ENCODE results near the gene MT1E. TPM values are rescaled to one million over a fixed set of nuclear protein-coding genes. Genes with fewer than 3 reads are reported as not detected.

Gene MT1E
- total and polyA plus RNA-seq, 11 donors, result 33.3 to 192 (median 103) TPM

DNA sequence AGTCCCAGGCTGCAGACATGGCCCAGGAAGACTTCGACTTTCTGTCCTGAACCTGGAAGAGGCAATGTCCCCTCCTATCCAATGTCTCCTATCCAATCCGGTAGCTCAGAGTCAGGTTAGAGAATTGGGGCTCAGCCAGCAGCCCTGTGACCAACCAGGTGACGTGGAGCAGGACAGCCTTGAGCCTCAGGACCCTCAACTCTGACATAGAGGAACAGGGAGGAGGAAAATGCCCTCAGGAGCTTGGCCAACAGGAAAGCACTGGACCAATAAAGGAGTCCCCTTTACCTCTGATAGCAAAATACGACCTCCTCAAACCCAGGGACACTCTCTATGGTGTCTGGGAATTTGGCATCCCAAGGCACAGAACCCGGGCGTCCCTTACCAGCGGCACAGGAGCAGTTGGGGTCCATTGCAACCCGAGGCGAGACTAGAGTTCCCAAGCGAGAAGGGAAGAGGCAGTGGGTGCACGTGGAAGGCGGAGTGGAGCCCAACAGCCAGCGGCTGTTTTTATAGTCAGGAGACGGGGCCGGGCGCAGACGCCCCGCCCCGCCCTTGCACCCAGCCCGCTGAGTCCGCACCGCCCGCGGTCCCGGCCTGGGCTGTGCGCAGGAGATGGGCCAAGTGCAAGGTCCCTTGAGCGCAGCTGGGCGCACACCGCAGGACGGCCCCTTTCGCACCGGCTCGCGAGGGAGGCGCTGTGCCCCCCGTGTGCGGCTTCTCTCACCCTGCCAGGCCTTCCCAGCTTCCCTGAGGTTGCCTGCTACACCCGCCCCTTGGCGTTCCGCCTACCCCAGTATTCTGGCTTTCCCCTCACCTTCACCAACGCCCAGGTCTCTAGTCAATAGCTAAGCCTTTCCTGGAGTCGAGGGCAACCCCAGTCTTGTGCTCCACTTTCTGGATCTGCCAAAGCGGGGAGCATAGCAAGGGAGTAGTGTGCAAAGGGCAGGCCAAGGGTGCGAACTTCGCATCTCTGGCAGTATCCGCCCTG, 42.3 kb downstream of the MT1E start, which contains the start of gene MT1G:
MT1G (minus strand) TSS at position 485 of the 991 bp plus-strand sequence; CDS start at position 413, 72 bp downstream.
- ATAC-seq (peak in 3 of 4 donors; percentile 87 to 93 (median 87)), DNase-seq (peak; percentile 48 to 84 (median 56))
- Histone ChIP-seq H3K36me3 (no peaks in the 10 kb centered on the region), H3K27ac (no peak within 1 kb of the TSS), H3K4me1 (peaks cover 0 to 27% (median 13%) of the 10 kb centered on the region in 12 donors), H3K4me3 (peak within 1 kb of the TSS in 8 of 12 donors; percentile 3 to 39 (median 26)), H3K9me3 (no peaks in the 10 kb centered on the region), H3K27me3 (peaks cover 15 to 95% (median 51%) of the 10 kb centered on the region in 9 donors)
- WGBS, 4 donors, result 8 to 14% (median 13%) methylated on average over 43 to 46 of the region's 46 CpGs
- intact Hi-C loops (cut with DNase I), result loop anchor here in 2 of 10 donors (2.0 to 5.0 kb wide), 2 partner anchors 25 to 34 kb away; no protein-coding TSS in a partner anchor
- no peak for TF ChIP-seq POLR2A (IDR thresholded peaks at IDR 0.05)
- TF ChIP-seq, protein P1, sequence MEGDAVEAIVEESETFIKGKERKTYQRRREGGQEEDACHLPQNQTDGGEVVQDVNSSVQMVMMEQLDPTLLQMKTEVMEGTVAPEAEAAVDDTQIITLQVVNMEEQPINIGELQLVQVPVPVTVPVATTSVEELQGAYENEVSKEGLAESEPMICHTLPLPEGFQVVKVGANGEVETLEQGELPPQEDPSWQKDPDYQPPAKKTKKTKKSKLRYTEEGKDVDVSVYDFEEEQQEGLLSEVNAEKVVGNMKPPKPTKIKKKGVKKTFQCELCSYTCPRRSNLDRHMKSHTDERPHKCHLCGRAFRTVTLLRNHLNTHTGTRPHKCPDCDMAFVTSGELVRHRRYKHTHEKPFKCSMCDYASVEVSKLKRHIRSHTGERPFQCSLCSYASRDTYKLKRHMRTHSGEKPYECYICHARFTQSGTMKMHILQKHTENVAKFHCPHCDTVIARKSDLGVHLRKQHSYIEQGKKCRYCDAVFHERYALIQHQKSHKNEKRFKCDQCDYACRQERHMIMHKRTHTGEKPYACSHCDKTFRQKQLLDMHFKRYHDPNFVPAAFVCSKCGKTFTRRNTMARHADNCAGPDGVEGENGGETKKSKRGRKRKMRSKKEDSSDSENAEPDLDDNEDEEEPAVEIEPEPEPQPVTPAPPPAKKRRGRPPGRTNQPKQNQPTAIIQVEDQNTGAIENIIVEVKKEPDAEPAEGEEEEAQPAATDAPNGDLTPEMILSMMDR (IDR thresholded peaks at IDR 0.05), result no peak

DNA sequence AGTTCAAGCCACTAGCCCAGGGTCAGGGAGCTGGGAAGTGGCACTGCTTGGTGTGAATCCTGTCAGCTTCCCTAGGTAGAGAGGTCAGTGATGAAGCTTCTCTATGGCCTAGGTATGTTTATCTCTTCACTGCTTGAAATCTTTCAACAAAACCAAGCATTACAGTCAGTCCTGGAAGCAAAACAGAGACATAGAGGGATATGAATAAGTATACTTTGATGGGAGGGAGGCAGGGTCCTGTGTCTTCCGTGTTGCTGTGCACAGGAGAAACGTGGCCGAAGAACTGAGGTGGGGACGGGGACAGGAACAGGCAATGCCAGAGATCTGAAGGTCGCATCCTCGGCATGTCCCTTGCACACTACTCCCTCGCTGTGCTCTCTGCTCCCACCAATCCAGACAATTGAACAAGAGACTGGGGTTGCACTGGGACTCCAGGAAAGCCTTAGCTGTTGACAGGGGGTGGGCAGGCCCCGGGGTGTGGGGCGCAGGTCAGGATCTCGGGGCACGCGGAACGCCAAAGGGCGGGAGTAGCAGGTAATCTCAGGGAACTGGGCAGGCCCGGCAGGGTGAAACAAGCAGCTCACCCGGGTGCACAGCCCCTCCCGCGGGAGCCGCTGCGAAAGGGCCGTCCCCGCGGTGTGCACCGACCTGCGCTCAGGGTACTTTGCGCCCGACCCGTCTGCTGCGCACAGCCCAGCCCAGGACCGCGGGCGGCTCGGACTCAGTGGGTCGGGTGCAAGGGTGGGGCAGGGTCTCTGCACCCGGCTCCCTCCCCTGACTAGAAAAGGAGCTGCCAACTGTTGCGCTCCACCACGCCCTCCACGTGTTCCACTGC, 43.6 kb downstream of the MT1E start, which contains the start of gene MT1H:
MT1H (plus strand) TSS at position 810 of the 835 bp plus-strand sequence. CDS start 71 bp downstream, outside the sequence.
- H3K4me1 ChIP-seq, result peaks cover 0 to 22% (median 10%) of the 10 kb centered on the region in 12 donors
- no peak for ATAC-seq
- no peak for TF ChIP-seq POLR2A (IDR thresholded peaks at IDR 0.05)
- TF ChIP-seq, protein P1 (IDR thresholded peaks at IDR 0.05), result no peak
- no peaks in the 10 kb centered on the region for H3K9me3 ChIP-seq
- no peaks in the 10 kb centered on the region for H3K36me3 ChIP-seq
- peaks cover 11 to 93% (median 49%) of the 10 kb centered on the region in 9 donors for H3K27me3 ChIP-seq
- peak within 1 kb of the TSS in 1 of 12 donors; percentile 13 for H3K4me3 ChIP-seq
- no peak within 1 kb of the TSS for H3K27ac ChIP-seq
- 15 to 26% (median 17%) methylated on average over 31 to 38 of the region's 38 CpGs for WGBS, 4 donors
- DNase-seq, result no peak
- intact Hi-C loops (cut with DNase I), result loop anchor here in 2 of 10 donors (2.0 to 5.0 kb wide), 2 partner anchors 26 to 33 kb away; no protein-coding TSS in a partner anchor

DNA sequence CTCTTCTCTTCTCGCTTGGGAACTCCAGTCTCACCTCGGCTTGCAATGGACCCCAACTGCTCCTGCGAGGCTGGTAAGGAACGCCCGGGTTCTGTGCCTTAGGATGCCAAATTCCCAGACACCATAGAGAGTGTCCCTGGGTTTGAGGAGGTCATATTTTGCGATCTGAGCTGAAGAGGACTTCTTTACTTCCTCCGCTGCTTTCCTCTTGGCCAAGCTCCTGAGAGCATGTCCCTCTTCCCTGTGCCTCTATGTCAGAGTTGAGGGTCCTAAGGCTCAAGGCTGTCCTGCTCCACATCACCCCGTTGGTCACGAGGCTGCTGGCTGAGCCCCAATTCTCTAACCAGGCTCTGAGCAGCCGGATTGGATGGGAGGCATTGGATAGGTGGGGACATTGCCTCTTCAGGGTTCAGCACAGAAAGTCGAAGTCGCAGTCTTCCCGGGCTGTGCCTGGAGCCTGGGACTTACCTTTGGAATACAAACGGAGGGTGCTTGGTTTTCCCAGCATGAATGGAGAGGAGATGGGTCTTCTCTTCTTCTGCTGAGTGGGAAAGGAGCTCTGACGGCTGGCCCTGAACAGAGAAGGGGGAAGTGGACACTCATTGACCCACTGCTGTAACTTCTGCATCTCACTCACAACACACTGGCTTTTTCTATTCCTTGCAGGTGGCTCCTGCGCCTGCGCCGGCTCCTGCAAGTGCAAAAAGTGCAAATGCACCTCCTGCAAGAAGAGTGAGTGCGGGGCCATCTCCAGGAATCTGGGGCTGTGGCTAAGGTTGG, 44.4 kb downstream of the MT1E start:
- Histone ChIP-seq H3K4me1 (peaks cover 0 to 22% (median 10%) of the 10 kb centered on the region in 12 donors), H3K27me3 (peaks cover 11 to 88% (median 41%) of the 10 kb centered on the region in 9 donors), H3K27ac (no peak overlapping the region), H3K36me3 (no peaks in the 10 kb centered on the region), H3K9me3 (no peaks in the 10 kb centered on the region), H3K4me3 (peak overlapping the region in 1 of 12 donors; percentile 13)
- ATAC-seq (no peak), DNase-seq (no peak)
- TF ChIP-seq POLR2A (IDR thresholded peaks at IDR 0.05), result no peak
- TF ChIP-seq, protein P1 (IDR thresholded peaks at IDR 0.05), result no peak
- intact Hi-C loops (cut with DNase I), result loop anchor here in 2 of 10 donors (2.0 to 5.0 kb wide), 2 partner anchors 27 to 32 kb away; no protein-coding TSS in a partner anchor
- WGBS, 4 donors, result 15 to 31% (median 24%) methylated on average over 19 of the region's 19 CpGs
